Loucy (cell line): ENCODE results near the gene FAM180A.

Experiments used
- CTCF ChIP-seq: fragments of 200-600 bp; sonication (generic); conservative IDR thresholded peaks from 2 replicates; pipeline ENCODE4 v1.5.1; 2014; ENCODE audit warnings: mild to moderate bottlenecking, antibody characterized with exemption, low read length
- EZH2phosphoT487 ChIP-seq: fragments of 200-600 bp; IDR thresholded peaks from 2 replicates; pipeline ENCODE4 v1.6.1; 2018; ENCODE audit warnings: antibody characterized with exemption, mild to moderate bottlenecking, moderate library complexity, borderline replicate concordance

- TF ChIP-seq CTCF (no peak), EZH2phosphoT487 (no peak)
Measured at GRCh38 chr7:135714534-135715009, 34.0 kb downstream of the FAM180A start.
